HG03175 (cell line): ENCODE measurements around the gene TCERG1L.

Source experiments
- ATAC-seq: cut with Tn5 transposase; IDR thresholded peaks from one replicate; pipeline ENCODE4 v1.9.1; 2021; ENCODE audit warnings: mild to moderate bottlenecking, moderate library complexity; ENCODE audit not compliant: unreplicated experiment

TCERG1L gene

GRCh38 chr10:131211965-131212619 is 99.4 kb downstream of the TCERG1L start:
- no peak for ATAC-seq

- ATAC-seq, result no peak
Observed at GRCh38 chr10:131211559-131211958, 100.0 kb downstream of the TCERG1L start.

GRCh38 chr10:131211146-131211545 is 100.4 kb downstream of the TCERG1L start:
- no peak for ATAC-seq

DNA sequence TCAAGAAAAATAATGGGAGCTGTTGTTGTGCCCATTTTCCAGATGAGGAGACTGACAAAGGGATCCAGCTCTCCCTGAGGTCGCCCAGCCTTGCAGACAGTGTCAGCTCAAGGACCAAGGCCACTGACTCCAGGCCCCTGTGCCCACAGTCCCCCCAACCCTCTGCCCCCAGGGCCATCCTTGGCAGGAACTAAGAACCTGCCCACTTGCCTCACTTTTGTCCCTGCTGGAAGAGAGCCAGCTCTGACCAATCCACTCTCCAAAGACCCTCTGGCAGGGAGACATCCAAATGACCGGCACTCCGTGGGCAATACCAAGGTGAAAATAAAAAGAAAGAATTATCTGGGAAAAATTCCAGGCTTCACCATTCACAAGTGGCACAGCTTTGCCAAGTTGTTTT is 101.3 kb downstream of the TCERG1L start:
- ATAC-seq, result no peak

GRCh38 chr10:131207584-131208532 is 103.7 kb downstream of the TCERG1L start:
- no peak for ATAC-seq

DNA sequence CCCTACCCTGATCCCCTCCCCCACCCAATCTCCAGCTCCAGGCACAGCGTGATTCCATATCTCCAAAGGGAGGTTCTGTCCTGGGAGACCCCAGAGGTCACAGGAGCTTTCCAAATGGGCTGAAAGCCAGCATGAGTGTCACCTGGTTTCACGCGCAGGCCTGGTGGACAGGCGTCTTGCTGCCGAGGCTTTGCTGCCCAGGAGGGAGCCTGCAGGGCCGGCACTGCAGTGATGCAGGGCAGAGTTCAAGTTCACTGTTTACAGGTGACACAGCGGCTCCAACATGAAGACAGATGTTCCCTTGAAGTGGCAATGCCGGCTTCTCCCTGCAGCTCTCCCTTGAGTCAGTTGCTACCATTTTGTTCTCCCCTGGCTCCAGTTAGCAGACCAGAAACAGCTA is 104.3 kb downstream of the TCERG1L start:
- ATAC-seq, result no peak

GRCh38 chr10:131206111-131206995 is 105.2 kb downstream of the TCERG1L start:
- ATAC-seq, result no peak

DNA sequence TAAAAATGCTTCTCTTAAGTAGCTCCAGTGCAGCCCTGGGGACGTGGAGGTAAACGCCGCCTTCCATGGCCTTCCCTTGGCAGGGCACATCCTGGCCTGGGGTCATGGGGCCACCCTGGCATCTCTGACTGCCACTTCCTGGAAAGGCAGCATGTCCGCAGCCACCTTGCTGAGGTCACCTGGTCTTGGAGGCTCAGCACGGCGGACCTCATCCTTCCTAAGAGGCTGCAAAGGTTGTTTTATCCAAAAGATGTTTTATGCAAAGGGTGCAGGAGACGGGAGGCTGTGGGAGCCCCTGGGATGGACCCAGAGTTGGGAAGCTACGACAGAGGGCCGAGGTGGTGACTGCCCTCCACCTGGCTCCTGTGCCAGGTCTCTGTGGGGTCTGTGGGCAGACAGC is 106.0 kb downstream of the TCERG1L start:
- no peak for ATAC-seq

DNA sequence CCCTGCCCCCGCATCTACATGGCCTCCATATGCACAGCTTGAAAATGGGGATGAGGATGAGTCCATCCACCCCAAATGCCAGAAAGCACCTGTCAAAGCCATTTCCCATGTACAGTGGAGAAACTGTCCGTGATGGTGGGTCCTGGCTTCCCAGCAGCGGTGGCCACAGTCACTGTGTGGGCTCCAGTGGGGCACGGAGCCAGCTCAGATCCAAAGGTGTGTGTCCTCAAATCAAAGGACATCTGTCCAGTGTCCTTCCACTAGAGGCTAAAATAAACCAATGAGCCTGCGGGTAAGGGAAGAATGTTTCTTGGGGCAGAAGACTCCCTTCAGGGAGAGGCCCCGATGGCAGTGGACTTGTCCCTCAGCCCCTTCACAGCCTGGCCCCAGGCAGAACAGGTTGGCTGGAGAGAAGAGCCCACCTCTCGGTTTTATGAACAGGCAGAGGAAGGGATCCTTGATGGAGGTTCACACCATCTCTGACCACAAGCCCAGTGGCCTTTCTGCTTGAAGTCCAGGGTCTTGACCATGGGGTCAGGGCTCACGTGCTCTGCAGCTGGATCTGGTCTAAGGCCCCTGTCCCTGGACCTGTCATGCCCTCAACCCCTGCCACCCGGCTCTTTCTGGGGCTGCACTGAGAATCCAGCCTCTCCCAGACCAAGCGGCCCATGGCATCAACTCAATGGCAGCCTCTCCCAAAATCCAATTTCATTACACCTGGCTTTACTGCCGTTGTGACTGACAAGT is 106.9 kb downstream of the TCERG1L start:
- ATAC-seq, result no peak

DNA sequence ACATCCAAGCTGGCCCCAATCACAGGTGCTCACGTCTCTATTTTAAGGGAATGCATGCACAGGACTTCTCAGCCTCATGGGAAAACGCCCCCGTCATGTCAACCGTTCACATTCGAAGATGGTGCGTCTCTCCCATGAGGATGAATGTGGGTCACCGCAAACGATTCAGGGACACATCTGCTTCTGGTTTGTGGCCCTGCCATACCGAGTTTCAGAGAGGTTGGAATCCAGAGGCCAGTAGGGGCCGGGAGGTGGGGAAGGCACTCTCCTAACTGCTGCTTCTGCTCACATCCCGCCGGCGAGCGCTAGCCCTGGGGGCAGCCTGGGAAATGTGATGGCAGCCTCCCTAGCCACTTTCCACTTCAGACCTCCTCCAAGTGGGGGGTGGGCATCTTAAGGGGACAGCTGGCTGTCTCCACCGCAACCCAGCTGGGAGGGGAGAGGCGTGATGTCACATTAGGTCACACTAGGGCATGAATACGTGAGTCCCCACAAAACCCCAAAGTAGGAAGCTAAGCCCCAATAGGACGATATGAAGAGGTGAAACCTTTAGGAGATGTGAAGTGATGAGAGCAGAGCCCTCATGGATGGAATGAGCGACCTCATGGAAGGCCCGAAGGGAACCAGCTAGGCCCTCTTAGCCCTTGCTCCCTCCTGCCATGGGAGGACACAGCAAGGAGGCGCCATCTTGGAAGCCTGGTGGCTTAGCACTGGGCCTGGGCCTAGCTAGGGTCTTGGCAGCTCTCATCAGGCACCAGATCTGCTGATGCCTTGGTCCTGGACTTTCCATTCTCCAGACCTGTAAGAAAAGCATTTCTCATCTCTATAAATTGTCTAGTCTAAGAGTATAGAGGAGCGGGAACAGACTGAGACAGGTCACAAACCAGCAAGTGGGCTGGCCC is 107.8 kb downstream of the TCERG1L start:
- ATAC-seq, result no peak

DNA sequence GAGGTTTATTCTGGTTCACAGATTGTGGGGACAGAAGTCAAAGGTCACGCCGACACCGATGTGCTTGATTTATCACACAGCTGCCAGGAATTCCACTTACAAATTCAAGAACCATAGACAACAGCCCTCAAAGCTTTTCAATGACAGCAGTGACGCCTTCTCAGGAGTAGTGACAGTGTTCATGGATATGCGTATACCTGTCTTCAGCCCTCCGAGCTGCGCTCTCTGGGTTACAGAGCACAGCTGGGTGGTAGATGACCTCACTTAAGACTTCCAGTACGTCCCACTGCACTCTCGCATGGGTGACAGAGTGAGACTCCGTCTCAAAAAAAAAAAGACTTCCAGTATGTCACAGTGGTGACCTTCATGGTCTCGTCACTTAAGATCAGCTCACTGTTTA is 108.5 kb downstream of the TCERG1L start:
- no peak for ATAC-seq

DNA sequence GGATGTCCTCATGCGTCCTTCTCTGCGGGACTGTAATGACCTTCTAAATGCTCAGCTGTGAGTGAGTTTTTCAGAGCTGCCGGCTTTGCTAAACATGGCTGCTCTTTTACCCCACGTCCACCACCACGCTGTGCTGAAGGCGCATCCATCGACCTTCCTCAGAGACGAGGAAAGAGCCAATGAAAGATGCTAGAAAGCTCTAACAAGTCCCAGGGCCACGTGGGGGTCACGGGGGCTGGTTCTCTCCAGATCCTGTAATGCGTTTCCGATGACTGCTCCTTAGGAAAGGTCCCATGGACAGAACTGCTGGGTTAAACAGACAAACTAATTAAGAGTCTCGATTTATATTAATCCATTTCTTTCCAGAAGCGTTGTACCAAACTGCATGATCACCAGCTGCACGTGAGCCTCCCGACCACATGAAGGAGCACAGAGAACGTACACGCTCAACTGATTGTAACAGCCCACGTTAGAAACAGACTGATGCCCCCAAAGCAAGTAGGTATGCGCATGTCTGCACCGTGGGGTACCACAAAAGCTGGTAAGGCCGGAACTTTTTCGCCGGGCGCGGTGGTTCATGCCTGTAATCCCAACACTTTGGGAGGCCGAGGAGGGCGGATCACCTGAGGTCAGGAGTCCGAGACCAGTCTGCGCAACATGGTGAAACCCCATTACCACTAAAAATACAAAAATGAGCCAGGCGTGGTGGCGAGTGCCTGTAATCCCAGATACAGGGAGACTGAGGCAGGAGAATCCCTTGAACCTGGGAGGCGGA is 109.6 kb downstream of the TCERG1L start:
- ATAC-seq, result no peak

DNA sequence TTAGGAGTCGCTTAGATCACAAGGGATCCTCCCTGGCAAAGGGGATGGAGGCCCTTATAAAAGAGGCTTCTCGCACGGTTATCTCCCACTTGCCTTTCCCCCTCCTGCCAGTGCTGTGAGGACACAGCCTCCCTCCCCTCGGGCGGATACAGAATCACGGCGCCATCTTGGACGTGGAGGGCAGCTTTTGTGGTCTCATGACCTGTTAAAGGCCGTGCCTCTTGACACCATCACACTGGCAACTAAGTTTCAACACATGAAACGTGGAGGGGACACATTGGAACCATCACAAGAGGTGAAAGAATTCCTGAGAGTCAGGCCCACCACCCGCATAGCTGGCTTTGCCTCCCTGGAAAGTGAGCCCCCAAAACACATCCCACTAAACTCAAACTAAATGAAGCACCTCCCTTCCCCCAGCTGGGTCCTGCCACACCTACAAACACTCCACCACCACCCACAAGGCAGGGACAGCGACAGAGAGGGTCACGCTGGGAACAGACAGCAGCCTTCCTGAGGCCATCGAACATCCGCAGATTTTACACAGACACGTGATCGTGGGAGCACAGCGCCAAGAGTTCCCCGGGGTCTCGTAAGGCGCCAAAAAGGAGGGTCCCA is 110.6 kb downstream of the TCERG1L start:
- no peak for ATAC-seq

- ATAC-seq, result no peak
Observed at GRCh38 chr10:131199646-131200045, 111.9 kb downstream of the TCERG1L start.

- no peak for ATAC-seq
Observed at GRCh38 chr10:131198843-131199242, 112.7 kb downstream of the TCERG1L start.

DNA sequence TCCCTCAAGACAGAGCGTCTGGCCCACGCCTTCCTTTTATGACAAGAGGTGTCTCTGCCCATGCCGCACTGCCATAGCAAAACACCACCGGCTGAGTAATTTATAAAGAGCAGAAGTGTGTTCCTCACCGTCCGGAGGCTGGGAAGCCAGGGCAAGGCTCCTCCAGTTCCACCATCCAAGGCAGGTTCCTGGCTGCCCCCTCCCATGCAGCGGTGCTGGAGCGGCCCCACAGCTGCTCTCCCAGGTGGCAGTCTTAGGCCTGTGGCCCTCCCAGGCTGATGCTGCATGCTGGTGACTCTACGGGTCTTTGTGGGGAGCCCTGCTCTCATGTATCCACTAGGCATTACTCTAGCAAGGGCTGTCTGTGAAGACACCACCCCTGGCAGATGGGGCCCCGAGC is 113.1 kb downstream of the TCERG1L start:
- ATAC-seq, result no peak

DNA sequence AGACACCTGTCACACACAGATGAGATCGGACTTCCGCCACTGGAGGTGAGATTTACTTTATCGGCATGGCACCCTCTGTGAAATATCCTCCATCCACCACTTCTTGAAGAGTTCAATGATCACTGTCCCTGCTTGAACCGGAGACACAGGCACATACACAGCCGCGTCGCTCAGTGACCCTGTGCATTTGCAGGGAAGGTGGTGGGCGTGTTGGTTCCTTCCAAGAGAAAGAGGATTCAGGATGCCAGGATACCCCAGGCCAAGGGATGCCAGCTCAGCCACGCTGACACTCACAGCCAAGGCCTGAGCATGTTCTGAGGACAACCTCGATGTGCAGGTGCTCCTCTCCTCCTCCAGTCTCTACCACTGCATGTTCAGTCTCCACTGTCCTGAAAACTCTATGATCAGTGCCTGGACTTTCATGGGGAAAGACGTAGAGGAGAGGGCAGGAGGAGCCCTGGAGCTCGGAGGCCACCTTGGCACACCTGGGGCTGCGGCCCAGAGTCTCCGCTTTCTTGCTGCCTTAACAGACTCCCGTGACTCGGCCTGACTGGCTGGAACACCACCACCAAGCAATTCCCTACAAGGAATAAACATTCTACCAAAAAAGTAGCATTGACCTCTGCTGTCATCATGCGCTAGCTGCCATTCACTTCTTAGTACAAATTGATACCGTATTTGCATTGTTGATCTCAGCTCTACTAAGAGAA is 115.2 kb downstream of the TCERG1L start:
- ATAC-seq, result no peak
